ENCODE results near the gene TMEM215. TPM values are rescaled to one million over a fixed set of nuclear protein-coding genes. Genes with fewer than 3 reads are reported as not detected.

Gene TMEM215
- total RNA-seq, 1 experiment from 2014 or later = 0.28 TPM

DNA sequence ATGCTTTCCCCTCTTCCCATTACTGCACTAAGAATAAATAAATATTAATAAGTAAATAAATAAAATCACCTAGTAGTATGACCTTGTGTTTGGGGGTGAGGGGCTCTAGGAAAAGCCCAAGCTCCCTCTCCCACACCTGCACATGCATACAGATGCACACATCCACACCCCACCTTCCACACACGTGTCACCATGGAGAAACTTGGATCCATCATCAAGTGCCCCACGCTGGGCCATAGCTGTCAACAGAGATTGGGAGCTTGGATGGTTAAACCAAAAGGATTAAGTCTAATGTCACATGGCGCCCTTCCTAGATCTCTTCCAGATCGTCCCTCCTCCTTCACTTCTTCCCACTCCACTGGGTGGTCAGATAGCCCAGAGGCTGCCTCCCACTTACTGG is 37.0 kb downstream of the TMEM215 start:
- H4K8ac ChIP-seq (replicated peaks; ENCODE audit: insufficient read length, low read depth, low read length) = no peak overlapping the region
- no peak overlapping the region for H2AFZ ChIP-seq (ENCODE audit: low read length)
- Mint-ChIP-seq H3K4me1 (peaks cover 0 to 9% of the 10 kb centered on the region in 2 experiments; a peak in 1 of 4 replicates), H3K27ac (no peak overlapping the region), H3K27me3 (ENCODE audit: low read depth) (peaks cover 7% of the 10 kb centered on the region), H3K36me3 (ENCODE audit: insufficient read depth in 1 of 3, low read depth in 3 of 3) (no peaks in the 10 kb centered on the region), H3K9me3 (peaks cover 0 to 3% of the 10 kb centered on the region in 2 experiments; a peak in 1 of 5 replicates), H3K4me3 (no peak overlapping the region)
- no peaks in the 10 kb centered on the region for H3K79me1 ChIP-seq (ENCODE audit: insufficient read depth, low read depth, low read length, poor library complexity, severe bottlenecking)
- no peak overlapping the region for H3K4me2 ChIP-seq (ENCODE audit: insufficient read depth, insufficient read length, low read length)
- no peaks in the 10 kb centered on the region for H4K20me1 ChIP-seq (ENCODE audit: control insufficient read depth, insufficient read depth, insufficient read length)
- TF ChIP-seq, protein P1, sequence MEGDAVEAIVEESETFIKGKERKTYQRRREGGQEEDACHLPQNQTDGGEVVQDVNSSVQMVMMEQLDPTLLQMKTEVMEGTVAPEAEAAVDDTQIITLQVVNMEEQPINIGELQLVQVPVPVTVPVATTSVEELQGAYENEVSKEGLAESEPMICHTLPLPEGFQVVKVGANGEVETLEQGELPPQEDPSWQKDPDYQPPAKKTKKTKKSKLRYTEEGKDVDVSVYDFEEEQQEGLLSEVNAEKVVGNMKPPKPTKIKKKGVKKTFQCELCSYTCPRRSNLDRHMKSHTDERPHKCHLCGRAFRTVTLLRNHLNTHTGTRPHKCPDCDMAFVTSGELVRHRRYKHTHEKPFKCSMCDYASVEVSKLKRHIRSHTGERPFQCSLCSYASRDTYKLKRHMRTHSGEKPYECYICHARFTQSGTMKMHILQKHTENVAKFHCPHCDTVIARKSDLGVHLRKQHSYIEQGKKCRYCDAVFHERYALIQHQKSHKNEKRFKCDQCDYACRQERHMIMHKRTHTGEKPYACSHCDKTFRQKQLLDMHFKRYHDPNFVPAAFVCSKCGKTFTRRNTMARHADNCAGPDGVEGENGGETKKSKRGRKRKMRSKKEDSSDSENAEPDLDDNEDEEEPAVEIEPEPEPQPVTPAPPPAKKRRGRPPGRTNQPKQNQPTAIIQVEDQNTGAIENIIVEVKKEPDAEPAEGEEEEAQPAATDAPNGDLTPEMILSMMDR (conservative IDR thresholded peaks at IDR 0.05) = no peak
- H2BK20ac ChIP-seq (ENCODE audit: low read depth, low read length, poor library complexity, severe bottlenecking) = no peak overlapping the region
- H3K23ac ChIP-seq (ENCODE audit: insufficient read length, low read depth, low read length) = no peak overlapping the region
- no peak overlapping the region for H2AK5ac ChIP-seq (ENCODE audit: insufficient read length, low read length)
- no peak overlapping the region for H4K91ac ChIP-seq (ENCODE audit: insufficient read length, low read depth, low read length)
- no peak overlapping the region for H3K14ac ChIP-seq (ENCODE audit: insufficient read depth, low read length)
- H3K56ac ChIP-seq (ENCODE audit: insufficient read length, low read depth, low read length) = no peak overlapping the region
- no peaks in the 10 kb centered on the region for H3K23me2 ChIP-seq (ENCODE audit: insufficient read length, low read depth, low read length, poor library complexity, severe bottlenecking)
- H2BK15ac ChIP-seq (ENCODE audit: low read depth, low read length) = no peak overlapping the region
- H3K27me3 ChIP-seq (ENCODE audit: insufficient read depth, low read length) = no peaks in the 10 kb centered on the region
- H3K4ac ChIP-seq (ENCODE audit: low read depth, low read length) = no peak overlapping the region
- H2BK12ac ChIP-seq (ENCODE audit: insufficient read length, low read depth, low read length) = no peak overlapping the region
- no peak for DNase-seq
- H3K4me1 ChIP-seq (ENCODE audit: insufficient read depth, low read length) = no peaks in the 10 kb centered on the region
- H3K18ac ChIP-seq (ENCODE audit: insufficient read length, low read depth, low read length) = no peak overlapping the region
- H3K27ac ChIP-seq (ENCODE audit: insufficient read length, low read depth, low read length) = no peak overlapping the region
- H3K9me3 ChIP-seq (ENCODE audit: control insufficient read depth, low read depth, low read length) = no peaks in the 10 kb centered on the region
- no peak overlapping the region for H3T11ph ChIP-seq (ENCODE audit: low read length)
- no peak overlapping the region for H3K9ac ChIP-seq (ENCODE audit: extremely low read depth, insufficient read length, low read length)
- no peak overlapping the region for H2BK5ac ChIP-seq (ENCODE audit: insufficient read length, low read length)
- no CpG with 5 or more reads among the region's 4 CpGs for WGBS (ENCODE audit: extremely low coverage, insufficient read length, low lambda C conversion rate)
- no peak overlapping the region for H4K5ac ChIP-seq (ENCODE audit: insufficient read length, low read depth, low read length)
- no peak overlapping the region for H2BK120ac ChIP-seq (ENCODE audit: low read depth, low read length, poor library complexity, severe bottlenecking)
- no peaks in the 10 kb centered on the region for H3K79me2 ChIP-seq (ENCODE audit: insufficient read depth, low read length)
